ENCODE data around the gene FIZ1.
"Not testable (repeated sequence)": the region's sequence is repeated elsewhere in the genome, so short reads cannot be mapped to it uniquely, and the experiment has no call there.

Gene FIZ1

DNA sequence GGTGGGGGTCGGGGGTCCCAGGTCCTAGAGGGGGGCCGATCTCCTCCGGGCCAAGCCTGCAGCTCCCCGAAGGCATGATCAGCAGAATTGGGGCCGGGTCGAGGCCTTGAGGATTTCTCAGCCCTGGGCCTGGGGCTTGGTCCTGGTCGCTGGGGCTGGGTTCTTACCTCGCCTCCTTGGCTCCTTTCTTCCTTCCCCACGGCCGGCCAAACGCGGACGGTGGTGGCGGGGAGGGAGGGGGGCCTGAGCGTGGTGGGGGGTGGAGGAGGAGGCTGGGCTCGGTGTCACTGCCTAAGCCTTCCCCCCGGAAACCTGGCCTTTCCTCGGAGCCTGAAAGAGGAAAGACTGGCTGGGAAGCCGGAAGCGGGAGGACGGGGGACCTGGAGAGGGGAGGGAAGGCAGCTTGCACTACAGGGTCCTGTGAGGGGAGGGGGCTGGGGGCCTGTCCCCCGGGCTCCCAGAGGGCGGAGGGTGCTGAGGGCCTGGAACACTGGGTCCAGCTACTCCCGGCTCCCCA lies 18.6 kb downstream of the FIZ1 start, which contains the start of gene ZNF579:
ZNF579 (minus strand) TSS at position 221 of the 517 bp plus-strand sequence. CDS start 1,209 bp downstream, outside the sequence.
- H3K9me3 ChIP-seq (ENCODE audit: control insufficient read depth in 5 of 5, low read length in 5 of 5), result peaks cover 0 to 2% (median 0%) of the 10 kb centered on the region in 5 donors
- no peaks in the 10 kb centered on the region for H3K27me3 ChIP-seq (ENCODE audit: control insufficient read depth in 5 of 5, insufficient read depth in 4 of 5, low read length in 5 of 5)
- peak within 1 kb of the TSS; percentile 81 to 91 (median 86) for H3K9ac ChIP-seq (ENCODE audit: low read length in 5 of 5)
- peak within 1 kb of the TSS; percentile 77 for H3K27ac ChIP-seq (ENCODE audit: low read depth, low read length)
- peaks cover 0 to 22% (median 13%) of the 10 kb centered on the region in 5 donors for H3K36me3 ChIP-seq (ENCODE audit: control insufficient read depth in 5 of 5, insufficient read depth in 5 of 5, low read length in 5 of 5)
- H3K4me1 ChIP-seq (ENCODE audit: control insufficient read depth in 5 of 5, insufficient read depth in 5 of 5, low read length in 5 of 5), result peaks cover 2 to 32% (median 29%) of the 10 kb centered on the region in 5 donors
- H3K4me3 ChIP-seq (ENCODE audit: low read depth in 1 of 5, low read length in 5 of 5), result peak within 1 kb of the TSS; percentile 74 to 87 (median 82)

- H3K4me1 ChIP-seq (ENCODE audit: control insufficient read depth in 5 of 5, insufficient read depth in 5 of 5, low read length in 5 of 5), result peaks cover 2 to 28% (median 24%) of the 10 kb centered on the region in 5 donors
- peak overlapping the region; percentile 74 to 87 (median 82) for H3K4me3 ChIP-seq (ENCODE audit: low read depth in 1 of 5, low read length in 5 of 5)
- H3K27me3 ChIP-seq (ENCODE audit: control insufficient read depth in 5 of 5, insufficient read depth in 4 of 5, low read length in 5 of 5), result no peaks in the 10 kb centered on the region
- H3K27ac ChIP-seq (ENCODE audit: low read depth, low read length), result peak overlapping the region; percentile 77
- peaks cover 0 to 2% (median 0%) of the 10 kb centered on the region in 5 donors for H3K9me3 ChIP-seq (ENCODE audit: control insufficient read depth in 5 of 5, low read length in 5 of 5)
- H3K9ac ChIP-seq (ENCODE audit: low read length in 5 of 5), result peak overlapping the region; percentile 65 to 91 (median 86)
- peaks cover 0 to 22% (median 13%) of the 10 kb centered on the region in 5 donors for H3K36me3 ChIP-seq (ENCODE audit: control insufficient read depth in 5 of 5, insufficient read depth in 5 of 5, low read length in 5 of 5)
Measured at GRCh38 chr19:55579766-55580621, 19.3 kb downstream of the FIZ1 start.

DNA sequence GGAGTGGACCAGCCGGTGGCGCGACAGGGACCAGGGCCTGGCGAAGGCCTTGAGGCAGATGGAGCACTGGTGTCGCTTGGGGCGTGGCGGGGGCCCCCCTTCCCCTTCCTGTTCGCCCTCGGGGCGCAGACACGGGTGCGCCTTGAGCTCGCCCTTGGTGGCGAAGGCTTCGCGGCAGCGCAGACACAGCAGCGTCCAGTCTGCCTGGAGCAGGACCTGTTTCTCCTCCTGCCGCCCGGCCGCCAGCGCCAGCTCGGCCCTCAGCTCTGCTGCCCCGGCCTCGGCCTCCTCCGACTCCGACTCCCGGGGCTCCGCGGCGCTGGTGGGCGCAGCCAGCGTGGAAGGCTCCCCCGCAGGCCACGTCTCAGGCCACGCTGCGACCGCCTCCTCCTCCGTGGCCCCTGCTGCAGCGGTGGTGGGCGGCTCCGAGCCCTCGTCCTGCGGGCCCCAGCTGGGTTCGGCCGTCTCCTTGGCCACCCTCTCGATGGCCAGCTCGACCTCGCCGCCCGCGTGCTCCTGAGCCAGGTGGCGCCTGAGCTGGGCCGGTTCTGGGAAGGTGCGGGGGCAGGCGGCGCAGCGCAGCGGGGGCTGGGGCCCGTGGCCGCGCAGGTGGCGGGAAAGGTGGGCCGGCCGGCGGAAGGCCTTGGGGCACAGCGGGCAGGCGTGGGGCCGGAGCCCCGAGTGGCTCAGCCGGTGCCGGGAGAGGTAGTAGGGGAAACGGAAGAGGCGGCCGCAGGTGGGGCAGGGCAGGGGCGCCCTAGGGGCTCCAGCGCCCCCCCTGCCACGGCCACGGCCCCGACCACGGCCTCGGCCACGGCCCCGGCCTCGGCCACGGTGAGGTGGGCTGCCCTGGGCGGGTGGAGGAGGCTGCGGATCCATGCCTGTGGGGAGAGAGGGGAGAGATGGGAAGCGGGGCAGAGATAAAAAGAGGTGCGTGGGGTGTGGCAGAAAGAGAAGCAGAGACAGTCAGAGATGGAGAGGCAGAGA lies 20.3 kb downstream of the FIZ1 start:
- Histone ChIP-seq H3K4me3 (ENCODE audit: low read depth in 1 of 5, low read length in 5 of 5) (peak overlapping the region in 4 of 5 donors; percentile 80 to 87 (median 82)), H3K9ac (ENCODE audit: low read length in 5 of 5) (peak overlapping the region in 4 of 5 donors; percentile 65 to 91 (median 84))

DNA sequence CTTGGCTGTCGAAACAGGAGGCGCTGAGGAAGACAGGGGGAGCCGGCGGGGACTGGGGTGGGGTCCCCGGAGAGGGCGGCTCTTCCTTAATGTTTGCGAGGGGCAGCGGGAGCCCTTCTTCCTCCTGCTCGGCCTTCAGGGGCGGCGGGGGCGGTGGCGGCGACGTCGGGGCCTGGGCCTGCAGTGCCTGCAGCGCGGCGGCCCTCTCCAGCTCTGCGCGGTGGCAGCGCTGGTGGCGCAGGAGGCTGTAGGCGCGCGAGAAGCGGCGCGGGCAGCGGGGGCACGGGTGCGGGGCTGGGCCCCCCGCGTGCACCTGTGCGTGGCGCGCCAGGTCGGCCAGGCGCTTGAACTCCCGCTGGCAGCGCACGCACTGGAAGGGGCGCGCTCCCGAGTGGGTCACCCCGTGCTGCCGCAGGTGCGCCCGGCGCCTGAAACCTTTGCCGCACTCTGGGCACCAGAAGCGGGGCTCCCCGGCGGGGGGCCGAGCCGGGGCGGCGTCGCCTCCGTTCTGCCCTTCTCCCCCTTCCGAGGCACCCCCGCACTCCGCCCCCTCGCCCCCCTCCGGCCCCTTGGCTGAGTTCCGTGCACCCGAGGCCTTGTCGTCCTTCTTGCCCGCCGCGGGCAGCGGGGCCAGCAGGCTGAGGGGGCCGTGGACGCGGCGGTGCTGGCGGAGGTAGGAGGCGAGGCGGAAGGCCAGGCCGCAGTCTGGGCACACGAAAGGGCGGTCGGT lies 21.1 kb downstream of the FIZ1 start:
- Histone ChIP-seq H3K4me3 (ENCODE audit: low read depth in 1 of 5, low read length in 5 of 5) (no peak overlapping the region), H3K36me3 (ENCODE audit: control insufficient read depth in 5 of 5, insufficient read depth in 5 of 5, low read length in 5 of 5) (peaks cover 0 to 22% (median 13%) of the 10 kb centered on the region in 5 donors), H3K9ac (ENCODE audit: low read length in 5 of 5) (no peak overlapping the region), H3K4me1 (ENCODE audit: control insufficient read depth in 5 of 5, insufficient read depth in 5 of 5, low read length in 5 of 5) (peaks cover 2 to 25% (median 24%) of the 10 kb centered on the region in 5 donors), H3K27ac (ENCODE audit: low read depth, low read length) (no peak overlapping the region), H3K9me3 (ENCODE audit: control insufficient read depth in 5 of 5, low read length in 5 of 5) (peaks cover 0 to 2% (median 0%) of the 10 kb centered on the region in 5 donors), H3K27me3 (ENCODE audit: control insufficient read depth in 5 of 5, insufficient read depth in 4 of 5, low read length in 5 of 5) (no peaks in the 10 kb centered on the region)

More for the DNA sequence above, 20.3 kb downstream of the FIZ1 start:
- Histone ChIP-seq H3K4me1 (ENCODE audit: control insufficient read depth in 5 of 5, insufficient read depth in 5 of 5, low read length in 5 of 5) (peaks cover 2 to 28% (median 24%) of the 10 kb centered on the region in 5 donors), H3K36me3 (ENCODE audit: control insufficient read depth in 5 of 5, insufficient read depth in 5 of 5, low read length in 5 of 5) (peaks cover 0 to 22% (median 13%) of the 10 kb centered on the region in 5 donors), H3K27me3 (ENCODE audit: control insufficient read depth in 5 of 5, insufficient read depth in 4 of 5, low read length in 5 of 5) (no peaks in the 10 kb centered on the region), H3K27ac (ENCODE audit: low read depth, low read length) (peak overlapping the region; percentile 77), H3K9me3 (ENCODE audit: control insufficient read depth in 5 of 5, low read length in 5 of 5) (peaks cover 0 to 2% (median 0%) of the 10 kb centered on the region in 5 donors)

DNA sequence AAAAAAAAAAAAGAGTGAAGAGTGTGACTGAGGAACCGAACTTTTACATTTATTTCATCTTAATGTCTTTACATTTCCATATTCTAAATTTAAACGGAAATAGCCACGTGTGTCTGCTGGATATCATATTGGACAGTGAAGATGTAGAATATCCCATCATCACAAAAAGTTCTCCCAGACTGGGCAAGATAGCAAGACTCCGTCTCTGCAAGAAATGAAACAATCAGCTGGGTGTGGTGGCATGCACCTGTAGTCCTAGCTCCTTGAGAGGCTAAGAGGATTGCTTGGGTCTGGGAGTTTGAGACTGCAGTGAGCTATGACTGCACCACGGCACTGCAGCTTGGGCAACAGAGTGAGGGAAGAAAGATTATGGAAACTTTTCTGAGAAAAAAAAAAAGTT lies 22.6 kb downstream of the FIZ1 start:
- peaks cover 0 to 2% (median 0%) of the 10 kb centered on the region in 5 donors for H3K9me3 ChIP-seq (ENCODE audit: control insufficient read depth in 5 of 5, low read length in 5 of 5)
- peaks cover 2 to 19% (median 18%) of the 10 kb centered on the region in 5 donors for H3K4me1 ChIP-seq (ENCODE audit: control insufficient read depth in 5 of 5, insufficient read depth in 5 of 5, low read length in 5 of 5)
- no peak overlapping the region for H3K27ac ChIP-seq (ENCODE audit: low read depth, low read length)
- H3K36me3 ChIP-seq (ENCODE audit: control insufficient read depth in 5 of 5, insufficient read depth in 5 of 5, low read length in 5 of 5), result peaks cover 0 to 22% (median 13%) of the 10 kb centered on the region in 5 donors
- no peak overlapping the region for H3K9ac ChIP-seq (ENCODE audit: low read length in 5 of 5)
- no peak overlapping the region for H3K4me3 ChIP-seq (ENCODE audit: low read depth in 1 of 5, low read length in 5 of 5)
- H3K27me3 ChIP-seq (ENCODE audit: control insufficient read depth in 5 of 5, insufficient read depth in 4 of 5, low read length in 5 of 5), result no peaks in the 10 kb centered on the region

DNA sequence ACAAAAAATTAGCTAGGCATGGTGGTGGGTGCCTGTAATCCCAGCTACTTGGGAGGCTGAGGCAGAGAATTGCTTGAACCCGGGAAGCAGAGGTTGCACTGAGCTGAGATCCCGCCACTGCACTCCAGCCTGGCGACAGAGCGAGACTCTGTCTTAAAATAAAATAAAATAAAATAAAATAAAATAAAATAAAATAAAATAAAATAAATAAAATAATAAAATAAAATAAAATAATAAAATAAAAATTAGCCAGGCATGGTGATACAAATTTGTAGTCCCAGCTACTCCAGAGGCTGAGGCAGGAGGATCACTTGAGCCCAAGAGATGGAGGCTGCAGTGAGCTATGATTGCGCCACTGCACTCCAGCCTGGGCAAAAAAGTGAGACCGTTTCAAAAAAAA lies 25.4 kb downstream of the FIZ1 start:
- peaks cover 0 to 21% (median 11%) of the 10 kb centered on the region in 5 donors for H3K36me3 ChIP-seq (ENCODE audit: control insufficient read depth in 5 of 5, insufficient read depth in 5 of 5, low read length in 5 of 5)
- H3K4me3 ChIP-seq (ENCODE audit: low read depth in 1 of 5, low read length in 5 of 5); H3K9ac ChIP-seq (ENCODE audit: low read length in 5 of 5); H3K27me3 ChIP-seq (ENCODE audit: control insufficient read depth in 5 of 5, insufficient read depth in 4 of 5, low read length in 5 of 5); H3K4me1 ChIP-seq (ENCODE audit: control insufficient read depth in 5 of 5, insufficient read depth in 5 of 5, low read length in 5 of 5); H3K9me3 ChIP-seq (ENCODE audit: control insufficient read depth in 5 of 5, low read length in 5 of 5); H3K27ac ChIP-seq (ENCODE audit: low read depth, low read length): not testable (repeated sequence)

- H3K4me3 ChIP-seq (ENCODE audit: low read depth in 1 of 5, low read length in 5 of 5); H3K9me3 ChIP-seq (ENCODE audit: control insufficient read depth in 5 of 5, low read length in 5 of 5); H3K36me3 ChIP-seq (ENCODE audit: control insufficient read depth in 5 of 5, insufficient read depth in 5 of 5, low read length in 5 of 5); H3K27ac ChIP-seq (ENCODE audit: low read depth, low read length); H3K9ac ChIP-seq (ENCODE audit: low read length in 5 of 5); H3K4me1 ChIP-seq (ENCODE audit: control insufficient read depth in 5 of 5, insufficient read depth in 5 of 5, low read length in 5 of 5); H3K27me3 ChIP-seq (ENCODE audit: control insufficient read depth in 5 of 5, insufficient read depth in 4 of 5, low read length in 5 of 5): not testable (repeated sequence)
Measured at GRCh38 chr19:55569477-55569876, 29.8 kb downstream of the FIZ1 start.

DNA sequence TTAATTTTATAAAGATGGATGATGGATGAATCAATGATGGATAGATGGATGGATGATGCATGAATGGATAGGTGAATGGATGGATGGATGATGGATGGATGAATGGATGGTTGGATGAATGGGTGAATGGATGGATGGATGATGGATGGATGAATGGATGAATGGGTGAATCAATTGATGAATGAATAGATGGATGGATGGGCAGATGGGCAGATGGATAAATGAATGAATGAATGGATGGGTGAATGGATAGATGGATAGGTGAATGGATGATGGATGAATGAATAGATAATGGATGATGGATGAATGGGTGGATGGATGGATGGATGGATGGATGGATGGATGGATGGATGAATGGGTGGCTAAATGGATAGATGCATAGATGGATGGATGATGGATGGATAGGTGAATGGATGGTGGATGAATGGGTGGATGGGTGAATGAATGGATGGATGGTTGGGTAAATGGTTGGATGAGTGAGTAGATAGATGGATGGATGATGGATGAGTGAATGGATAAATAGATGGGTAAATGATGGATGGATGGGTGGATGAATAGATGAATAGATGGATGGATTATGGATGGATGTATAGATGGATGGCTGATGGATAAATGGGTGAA lies 31.5 kb downstream of the FIZ1 start:
- no peak overlapping the region for H3K9ac ChIP-seq (ENCODE audit: low read length in 5 of 5)
- H3K36me3 ChIP-seq (ENCODE audit: control insufficient read depth in 5 of 5, insufficient read depth in 5 of 5, low read length in 5 of 5), result no peaks in the 10 kb centered on the region
- H3K4me3 ChIP-seq (ENCODE audit: low read depth in 1 of 5, low read length in 5 of 5), result no peak overlapping the region
- H3K4me1 ChIP-seq (ENCODE audit: control insufficient read depth in 5 of 5, insufficient read depth in 5 of 5, low read length in 5 of 5), result no peaks in the 10 kb centered on the region
- H3K9me3 ChIP-seq (ENCODE audit: control insufficient read depth in 5 of 5, low read length in 5 of 5), result peaks cover 0 to 2% (median 0%) of the 10 kb centered on the region in 5 donors
- peaks cover 0 to 9% (median 0%) of the 10 kb centered on the region in 5 donors for H3K27me3 ChIP-seq (ENCODE audit: control insufficient read depth in 5 of 5, insufficient read depth in 4 of 5, low read length in 5 of 5)
- H3K27ac ChIP-seq (ENCODE audit: low read depth, low read length), result no peak overlapping the region

DNA sequence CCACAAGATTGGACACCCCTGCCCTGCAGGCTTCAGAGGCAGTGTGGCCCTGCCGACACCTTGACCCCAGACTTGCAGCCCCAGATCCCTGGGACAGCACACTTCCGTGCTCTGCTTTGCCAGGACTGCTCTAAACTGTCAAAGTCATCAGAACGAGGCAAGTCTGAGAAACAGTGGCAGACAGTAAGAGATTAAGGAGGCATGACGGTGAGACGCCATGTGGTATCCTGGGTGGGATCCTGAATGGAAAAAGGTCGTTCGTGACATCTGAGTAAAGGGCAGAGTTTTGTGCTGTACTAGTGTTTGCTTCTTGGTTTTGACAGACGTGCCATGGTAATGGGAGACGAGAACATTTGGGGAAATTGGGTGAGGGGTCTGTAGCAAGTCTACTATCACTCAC lies 32.5 kb downstream of the FIZ1 start:
- no peak overlapping the region for H3K9ac ChIP-seq (ENCODE audit: low read length in 5 of 5)
- peaks cover 0 to 2% (median 0%) of the 10 kb centered on the region in 5 donors for H3K9me3 ChIP-seq (ENCODE audit: control insufficient read depth in 5 of 5, low read length in 5 of 5)
- no peak overlapping the region for H3K27ac ChIP-seq (ENCODE audit: low read depth, low read length)
- no peaks in the 10 kb centered on the region for H3K4me1 ChIP-seq (ENCODE audit: control insufficient read depth in 5 of 5, insufficient read depth in 5 of 5, low read length in 5 of 5)
- no peak overlapping the region for H3K4me3 ChIP-seq (ENCODE audit: low read depth in 1 of 5, low read length in 5 of 5)
- peaks cover 0 to 9% (median 0%) of the 10 kb centered on the region in 5 donors for H3K27me3 ChIP-seq (ENCODE audit: control insufficient read depth in 5 of 5, insufficient read depth in 4 of 5, low read length in 5 of 5)
- no peaks in the 10 kb centered on the region for H3K36me3 ChIP-seq (ENCODE audit: control insufficient read depth in 5 of 5, insufficient read depth in 5 of 5, low read length in 5 of 5)

Data from subcutaneous abdominal adipose tissue (tissue), 5 donors.